ENCODE data around the gene AURKB. TPM values are rescaled to one million over a fixed set of nuclear protein-coding genes. Genes with fewer than 3 reads are reported as not detected.

The AURKB gene
- total and polyA plus RNA-seq, 2 of the 13 experiments (the other 11 are each of a cell fraction or from before 2014, with no cell fraction given): 29.5 to 75.3 TPM

DNA sequence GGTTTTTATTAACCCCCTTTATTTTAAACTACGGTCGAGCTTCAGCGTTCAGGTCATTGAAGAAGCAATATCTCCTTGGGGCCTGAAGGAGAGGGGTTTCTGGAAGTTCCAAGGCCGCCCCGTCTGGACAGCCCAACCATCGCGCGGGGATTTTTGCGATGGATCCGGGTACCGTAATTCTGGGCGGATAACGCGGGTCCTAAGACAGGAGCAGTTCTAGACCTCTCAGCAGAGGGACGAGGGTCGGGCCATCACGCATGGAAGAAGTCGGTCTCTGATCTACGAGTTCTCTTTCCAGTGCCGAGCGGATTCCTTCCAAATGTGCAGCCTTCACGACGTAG, 24.0 kb downstream of the AURKB start (continued):
- TF ChIP-seq ZNF772 (CRISPR knock-in tag; IDR thresholded peaks at IDR 0.05) (peak; percentile 63; the same call in 1 of the 2 replicates), EED (CRISPR knock-in tag; IDR thresholded peaks at IDR 0.05) (peak; percentile 68; the same call in 1 of the 2 replicates), SRSF1 (optimal IDR thresholded peaks at IDR 0.05; ENCODE audit: low read depth, low read length) (no peak), ZNF777 (CRISPR knock-in tag; IDR thresholded peaks at IDR 0.05) (peak; percentile 88), ESRRA (CRISPR knock-in tag; IDR thresholded peaks at IDR 0.05; ENCODE audit: low read depth) (0 out of 2 replicates have a peak, but pooled peaks have one; percentile 11), ZUFSP (CRISPR knock-in tag; IDR thresholded peaks at IDR 0.05; ENCODE audit: borderline replicate concordance) (no peak), POGZ (CRISPR knock-in tag; IDR thresholded peaks at IDR 0.05) (0 out of 2 replicates have a peak, but pooled peaks have one; percentile 16), ARID2 (CRISPR knock-in tag; IDR thresholded peaks at IDR 0.05; ENCODE audit: borderline replicate concordance) (peak; percentile 57; the same call in 1 of the 2 replicates), ARNTL (CRISPR knock-in tag; IDR thresholded peaks at IDR 0.05) (no peak), NR0B2 (CRISPR knock-in tag; IDR thresholded peaks at IDR 0.05) (no peak), ZNF431 (CRISPR knock-in tag; IDR thresholded peaks at IDR 0.05; ENCODE audit: borderline replicate concordance, low read depth) (peak; percentile 85; the same call in 1 of the 2 replicates), NCOR1 (IDR thresholded peaks at IDR 0.05; ENCODE audit: borderline replicate concordance, low read length) (no peak; the same call in 1 of the 2 replicates), ZNF709 (CRISPR knock-in tag; IDR thresholded peaks at IDR 0.05) (peak; percentile 16; the same call in 1 of the 2 replicates), ZNF510 (CRISPR knock-in tag; IDR thresholded peaks at IDR 0.05; ENCODE audit: low read depth) (peak; percentile 90), REL (CRISPR knock-in tag; conservative IDR thresholded peaks at IDR 0.05) (peak; percentile 29; the same call in 1 of the 2 replicates), ZNF558 (CRISPR knock-in tag; IDR thresholded peaks at IDR 0.05; ENCODE audit: borderline replicate concordance) (0 out of 2 replicates have a peak, but pooled peaks have one; percentile 87), CBX1 (IDR thresholded peaks at IDR 0.05; ENCODE audit: low read depth) (no peak), ZNF382 (CRISPR knock-in tag; IDR thresholded peaks at IDR 0.05; ENCODE audit: borderline replicate concordance) (no peak), ZNF577 (CRISPR knock-in tag; IDR thresholded peaks at IDR 0.05; ENCODE audit: borderline replicate concordance, low read depth) (0 out of 2 replicates have a peak, but pooled peaks have one; percentile 38), SKI (IDR thresholded peaks at IDR 0.05; ENCODE audit: partially characterized antibody) (no peak), FOXK1 (CRISPR knock-in tag; IDR thresholded peaks at IDR 0.05; ENCODE audit: borderline replicate concordance, low read depth) (no peak), ZNF124 (CRISPR knock-in tag; IDR thresholded peaks at IDR 0.05) (no peak), ONECUT2 (CRISPR knock-in tag; IDR thresholded peaks at IDR 0.05) (no peak), NKX3-1 (CRISPR knock-in tag; IDR thresholded peaks at IDR 0.05) (0 out of 2 replicates have a peak, but pooled peaks have one; percentile 7), DNMT1 (CRISPR knock-in tag; IDR thresholded peaks at IDR 0.05) (no peak)
- TF ChIP-seq, protein P1, sequence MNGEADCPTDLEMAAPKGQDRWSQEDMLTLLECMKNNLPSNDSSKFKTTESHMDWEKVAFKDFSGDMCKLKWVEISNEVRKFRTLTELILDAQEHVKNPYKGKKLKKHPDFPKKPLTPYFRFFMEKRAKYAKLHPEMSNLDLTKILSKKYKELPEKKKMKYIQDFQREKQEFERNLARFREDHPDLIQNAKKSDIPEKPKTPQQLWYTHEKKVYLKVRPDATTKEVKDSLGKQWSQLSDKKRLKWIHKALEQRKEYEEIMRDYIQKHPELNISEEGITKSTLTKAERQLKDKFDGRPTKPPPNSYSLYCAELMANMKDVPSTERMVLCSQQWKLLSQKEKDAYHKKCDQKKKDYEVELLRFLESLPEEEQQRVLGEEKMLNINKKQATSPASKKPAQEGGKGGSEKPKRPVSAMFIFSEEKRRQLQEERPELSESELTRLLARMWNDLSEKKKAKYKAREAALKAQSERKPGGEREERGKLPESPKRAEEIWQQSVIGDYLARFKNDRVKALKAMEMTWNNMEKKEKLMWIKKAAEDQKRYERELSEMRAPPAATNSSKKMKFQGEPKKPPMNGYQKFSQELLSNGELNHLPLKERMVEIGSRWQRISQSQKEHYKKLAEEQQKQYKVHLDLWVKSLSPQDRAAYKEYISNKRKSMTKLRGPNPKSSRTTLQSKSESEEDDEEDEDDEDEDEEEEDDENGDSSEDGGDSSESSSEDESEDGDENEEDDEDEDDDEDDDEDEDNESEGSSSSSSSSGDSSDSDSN (CRISPR knock-in tag; IDR thresholded peaks at IDR 0.05): peak; percentile 48; the same call in 1 of the 2 replicates
- TF ChIP-seq, protein P2, sequence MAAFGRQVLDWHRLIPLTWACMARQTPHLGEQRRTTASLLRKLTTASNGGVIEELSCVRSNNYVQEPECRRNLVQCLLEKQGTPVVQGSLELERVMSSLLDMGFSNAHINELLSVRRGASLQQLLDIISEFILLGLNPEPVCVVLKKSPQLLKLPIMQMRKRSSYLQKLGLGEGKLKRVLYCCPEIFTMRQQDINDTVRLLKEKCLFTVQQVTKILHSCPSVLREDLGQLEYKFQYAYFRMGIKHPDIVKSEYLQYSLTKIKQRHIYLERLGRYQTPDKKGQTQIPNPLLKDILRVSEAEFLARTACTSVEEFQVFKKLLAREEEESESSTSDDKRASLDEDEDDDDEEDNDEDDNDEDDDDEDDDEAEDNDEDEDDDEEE (CRISPR knock-in tag; IDR thresholded peaks at IDR 0.05): peak; percentile 83; the same call in 1 of the 2 replicates

Data from HepG2 (cell line).